HepG2 (cell line): ENCODE data around the gene FAM50A. TPM values are rescaled to one million over a fixed set of nuclear protein-coding genes. Genes with fewer than 3 reads are reported as not detected.

Experiments
- BRD4 ChIP-seq: sonication (generic); formaldehyde crosslinking; IDR thresholded peaks from 2 replicates; pipeline ENCODE4 v1.4.0; 2020; ENCODE audit warnings: missing genetic modification reagents
- CREB1 ChIP-seq, 2 experiments: fragments of 450-650 bp in 1 of 2; IDR thresholded peaks; 2 replicates each; pipeline ENCODE4 v1.6.1; 2016 to 2017; ENCODE audit warnings: control low read depth in 1 of 2, mild to moderate bottlenecking in 1 of 2, missing compliant biosample characterization in 1 of 2, missing genetic modification characterization in 1 of 2
- GABPA ChIP-seq, 2 experiments: IDR thresholded peaks; 2 replicates each; pipeline ENCODE4 v1.6.1; 2011 to 2016; ENCODE audit warnings: low read depth in 2 of 2, low read length in 1 of 2, missing biosample characterization in 1 of 2, missing genetic modification characterization in 1 of 2
- GABPB1 ChIP-seq: IDR thresholded peaks from 2 replicates; pipeline ENCODE4 v1.6.1; 2016; ENCODE audit warnings: mild to moderate bottlenecking, missing genetic modification reagents, moderate library complexity, missing compliant biosample characterization
- KDM5B ChIP-seq: sonication (generic); formaldehyde crosslinking; IDR thresholded peaks from 2 replicates; pipeline ENCODE4 v1.4.0; 2020; ENCODE audit warnings: missing genetic modification reagents, mild to moderate bottlenecking, borderline replicate concordance
- MAX ChIP-seq: IDR thresholded peaks from 2 replicates; pipeline ENCODE4 v1.6.1; 2012; ENCODE audit warnings: inconsistent platforms
- MAZ ChIP-seq, 2 experiments: sonication (generic) in 1 of 2; formaldehyde crosslinking in 1 of 2; IDR thresholded peaks; 2 replicates each; pipeline versions ENCODE4 v1.5.0 to v1.6.1; 2012 to 2020; ENCODE audit warnings: low read depth in 2 of 2, mild to moderate bottlenecking in 2 of 2, borderline replicate concordance in 1 of 2, improper control_type of control experiment in 1 of 2, low read length in 1 of 2, missing genetic modification reagents in 1 of 2, moderate library complexity in 1 of 2
- NONO ChIP-seq, 2 experiments: fragments of 450-650 bp in 1 of 2; sonication (generic) in 1 of 2; formaldehyde crosslinking in 1 of 2; IDR thresholded peaks in 1 of 2; conservative IDR thresholded peaks in 1 of 2; 2 replicates each; pipeline versions ENCODE4 v1.6.1 to v1.8.0; 2017 to 2022; ENCODE audit warnings: mild to moderate bottlenecking in 1 of 2, missing genetic modification reagents in 1 of 2, moderate library complexity in 1 of 2
- PATZ1 ChIP-seq: sonication (generic); formaldehyde crosslinking; IDR thresholded peaks from 2 replicates; pipeline ENCODE4 v1.4.0; 2020; ENCODE audit warnings: missing genetic modification reagents
- PHF21A ChIP-seq: sonication (generic); formaldehyde crosslinking; IDR thresholded peaks from 2 replicates; pipeline ENCODE4 v1.5.0; 2020; ENCODE audit warnings: mild to moderate bottlenecking, missing genetic modification reagents
- SPEN ChIP-seq: sonication (generic); formaldehyde crosslinking; IDR thresholded peaks from 2 replicates; pipeline ENCODE4 v1.5.1; 2020; ENCODE audit warnings: low read depth, mild to moderate bottlenecking, missing genetic modification reagents
- USF2 ChIP-seq, 2 experiments: sonication (generic) in 1 of 2; formaldehyde crosslinking in 1 of 2; IDR thresholded peaks; 2 replicates each; pipeline versions ENCODE4 v1.5.1 to v1.6.1; 2011 to 2020; ENCODE audit warnings: borderline replicate concordance in 1 of 2, low read depth in 1 of 2, low read length in 1 of 2, mild to moderate bottlenecking in 1 of 2, missing genetic modification reagents in 1 of 2, moderate library complexity in 1 of 2
- ZBTB14 ChIP-seq: sonication (generic); formaldehyde crosslinking; IDR thresholded peaks from 2 replicates; pipeline ENCODE4 v1.4.0; 2020; ENCODE audit warnings: missing genetic modification reagents
- ZBTB7A ChIP-seq: sonication (generic); formaldehyde crosslinking; IDR thresholded peaks from 2 replicates; pipeline ENCODE4 v1.8.0; 2022; ENCODE audit warnings: mild to moderate bottlenecking, missing genetic modification reagents
- ZMYM3 ChIP-seq: sonication (generic); formaldehyde crosslinking; IDR thresholded peaks from 2 replicates; pipeline ENCODE4 v1.5.1; 2020; ENCODE audit warnings: mild to moderate bottlenecking, missing genetic modification reagents
- ZNF547 ChIP-seq: sonication (generic); formaldehyde crosslinking; IDR thresholded peaks from 2 replicates; pipeline ENCODE4 v1.5.1; 2020; ENCODE audit warnings: mild to moderate bottlenecking, missing genetic modification reagents
- ZNF562 ChIP-seq: sonication (generic); formaldehyde crosslinking; IDR thresholded peaks from 2 replicates; pipeline ENCODE4 v1.8.0; 2022; ENCODE audit warnings: missing genetic modification reagents, borderline replicate concordance
- ZSCAN9 ChIP-seq: IDR thresholded peaks from 2 replicates; pipeline ENCODE4 v1.6.1; 2016; ENCODE audit warnings: borderline replicate concordance
- polyA plus RNA-seq, 8 experiments: library from polyadenylated mRNA; depleted of rRNA in 3 of 8; stranded (reverse) in 7 of 8; unstranded in 1 of 8; fragments of >200 nt; fragmentation: Illumina TruSeq in 4 of 8; extraction: Trizol in 4 of 8; gene quantifications; 2 replicates each; pipeline versions ENCODE4 v1.2.1 to v1.2.3, GENCODE V29; 2011 to 2016; ENCODE audit warnings: low read depth in 4 of 8, missing spikeins in 1 of 8, mixed read lengths in 1 of 8; ENCODE audit not compliant: insufficient read depth in 1 of 8
- total RNA-seq, 5 experiments: library from RNA; depleted of rRNA; stranded (reverse); fragments of >200 nt; fragmentation: Illumina TruSeq; extraction: Trizol; gene quantifications; 2 replicates each; pipeline ENCODE4 v1.2.3, GENCODE V29; 2016; ENCODE audit warnings: low read depth in 1 of 5

FAM50A gene
- total and polyA plus RNA-seq, 2 of the 13 experiments (the other 11 are each of a cell fraction or from before 2014, with no cell fraction given), result 30.7 to 40.7 TPM

GRCh38 chrX:154428176-154429171 lies 15.5 kb upstream of the FAM50A start, which contains the start of gene ATP6AP1 (continued):
- TF ChIP-seq USF2 (IDR thresholded peaks at IDR 0.05; ENCODE audit: low read depth, low read length) (peak; percentile 47; the same call in 1 of the 2 replicates), USF2 (CRISPR knock-in tag; IDR thresholded peaks at IDR 0.05; ENCODE audit: borderline replicate concordance) (peak; percentile 83), SPEN (peak; percentile 65; the same call in 1 of the 2 replicates), PATZ1 (CRISPR knock-in tag) (peak; percentile 48; the same call in 1 of the 2 replicates), MAX (peak; percentile 65), ZBTB14 (CRISPR knock-in tag) (no peak), GABPB1 (peak; percentile 68), ZMYM3 (CRISPR knock-in tag) (peak; percentile 70; the same call in 1 of the 2 replicates), MAZ (IDR thresholded peaks at IDR 0.05; ENCODE audit: borderline replicate concordance, low read depth, low read length) (0 out of 2 replicates have a peak, but pooled peaks have one; percentile 51), MAZ (CRISPR knock-in tag; IDR thresholded peaks at IDR 0.05; ENCODE audit: low read depth) (peak; percentile 41; the same call in 1 of the 2 replicates), PHF21A (CRISPR knock-in tag) (peak; percentile 62; the same call in 1 of the 2 replicates), ZNF547 (CRISPR knock-in tag) (peak; percentile 59; the same call in 1 of the 2 replicates), ZSCAN9 (CRISPR knock-in tag) (no peak), GABPA (IDR thresholded peaks at IDR 0.05; ENCODE audit: low read depth, low read length) (no peak), GABPA (CRISPR knock-in tag; IDR thresholded peaks at IDR 0.05; ENCODE audit: low read depth) (no peak), CREB1 (IDR thresholded peaks at IDR 0.05) (peak; percentile 37; the same call in 1 of the 2 replicates), CREB1 (CRISPR knock-in tag; IDR thresholded peaks at IDR 0.05) (peak; percentile 47), NONO (IDR thresholded peaks at IDR 0.05) (no peak), NONO (CRISPR knock-in tag; conservative IDR thresholded peaks at IDR 0.05) (peak; percentile 68; the same call in 1 of the 2 replicates), KDM5B (CRISPR knock-in tag) (0 out of 2 replicates have a peak, but pooled peaks have one; percentile 57), ZBTB7A (CRISPR knock-in tag) (0 out of 2 replicates have a peak, but pooled peaks have one; percentile 54), BRD4 (CRISPR knock-in tag) (0 out of 2 replicates have a peak, but pooled peaks have one; percentile 48), ZNF562 (CRISPR knock-in tag) (no peak)
- TF ChIP-seq, all 625 proteins: peak for 111
